ENCODE data around the gene SALL1.

Gene SALL1

DNA sequence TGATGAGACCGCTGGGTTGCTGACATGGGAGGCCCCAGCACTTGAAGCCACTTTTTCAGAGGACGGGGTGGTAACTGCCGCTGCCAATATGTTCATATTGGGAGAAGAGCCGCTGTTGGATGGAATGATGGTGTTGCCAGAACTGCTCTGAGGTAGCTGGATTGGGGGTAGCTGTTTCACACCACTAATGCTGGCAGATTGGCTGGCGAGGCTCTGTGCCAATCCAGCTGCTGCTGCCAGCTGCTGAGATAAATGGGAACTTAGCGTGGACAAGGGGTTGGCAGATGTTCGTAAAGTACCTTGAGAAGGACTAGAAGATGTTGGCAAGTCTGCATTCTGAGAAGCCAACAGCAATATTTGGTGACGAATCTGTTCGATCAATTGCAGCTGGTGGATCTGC, 10.0 kb downstream of the SALL1 start:
- DNase-seq (ENCODE audit: low read depth): no peak

DNA sequence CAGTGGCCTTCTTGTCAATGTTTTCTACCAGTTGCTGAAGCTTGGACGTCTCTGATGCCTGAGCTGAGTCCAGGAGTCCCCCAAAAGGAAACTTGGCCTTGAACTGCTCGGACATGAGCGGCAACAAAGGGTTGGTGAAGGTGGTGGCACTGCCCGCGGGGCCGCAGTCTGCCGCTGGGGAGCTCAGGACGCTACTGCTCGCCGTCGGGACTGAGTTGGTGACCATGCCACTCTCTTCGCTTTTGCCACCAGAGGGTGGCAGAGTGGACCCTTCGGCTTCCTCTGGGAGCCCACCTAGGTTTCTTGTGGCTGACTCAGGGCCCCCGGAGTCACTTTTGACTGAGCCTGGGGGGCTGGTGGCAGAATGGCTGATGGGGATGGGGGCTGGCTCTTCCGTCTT, 11.0 kb downstream of the SALL1 start:
- DNase-seq (ENCODE audit: low read depth): no peak

DNA sequence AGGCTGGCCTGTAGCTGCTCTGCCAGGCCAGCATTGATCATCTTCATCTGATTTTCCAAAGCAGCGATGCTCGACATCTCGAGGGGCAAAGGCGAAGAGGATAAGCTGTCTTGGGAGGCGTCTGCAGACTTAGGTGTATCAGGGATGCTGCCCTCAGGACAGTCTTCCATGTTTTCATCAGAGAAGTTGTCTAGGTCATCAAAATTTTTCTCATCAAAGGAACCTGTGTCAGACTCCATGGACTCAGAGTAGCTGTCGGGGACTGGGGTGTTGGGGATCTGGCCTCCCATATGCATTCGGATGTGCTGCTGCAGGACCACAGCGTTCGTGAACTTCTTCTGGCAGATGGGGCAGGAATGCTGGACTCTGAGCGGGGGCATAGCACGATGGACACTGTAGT, 11.5 kb downstream of the SALL1 start:
- no peak for DNase-seq (ENCODE audit: low read depth)

- DNase-seq (ENCODE audit: low read depth): no peak
Measured at GRCh38 chr16:51138178-51138577, 12.9 kb downstream of the SALL1 start.

- no peak for DNase-seq (ENCODE audit: low read depth)
Measured at GRCh38 chr16:51137097-51137496, 14.0 kb downstream of the SALL1 start.

GRCh38 chr16:51134876-51135275, 16.2 kb downstream of the SALL1 start:
- no peak for DNase-seq (ENCODE audit: low read depth)

DNA sequence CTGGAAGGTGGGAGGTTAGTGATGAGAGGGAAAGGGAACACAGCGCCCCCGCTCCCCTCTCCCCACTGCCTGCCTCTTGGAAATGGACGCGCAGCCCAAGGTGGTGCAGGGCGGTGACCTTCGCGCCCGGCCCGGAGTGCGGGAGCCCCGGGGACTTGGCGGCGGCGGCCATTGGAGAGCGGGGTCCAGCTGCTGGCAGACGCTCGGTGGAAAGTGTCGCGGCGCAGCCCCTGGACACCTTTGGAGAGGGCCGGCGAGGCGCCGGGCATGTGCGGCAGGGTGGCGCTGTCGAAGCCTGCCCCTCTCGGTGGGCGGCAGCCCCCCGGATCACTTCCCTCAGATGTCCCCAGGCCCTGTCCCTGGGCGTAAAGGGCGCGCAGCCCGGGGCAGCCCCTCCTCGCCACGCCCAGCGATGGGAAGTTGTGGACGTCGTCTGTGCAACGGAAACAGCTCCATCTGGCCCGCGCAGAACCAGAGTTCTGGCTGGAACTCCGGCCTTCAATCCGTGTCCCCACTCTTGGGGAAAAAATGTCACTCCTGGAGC, 16.7 kb downstream of the SALL1 start:
- DNase-seq (ENCODE audit: low read depth): no peak

DNA sequence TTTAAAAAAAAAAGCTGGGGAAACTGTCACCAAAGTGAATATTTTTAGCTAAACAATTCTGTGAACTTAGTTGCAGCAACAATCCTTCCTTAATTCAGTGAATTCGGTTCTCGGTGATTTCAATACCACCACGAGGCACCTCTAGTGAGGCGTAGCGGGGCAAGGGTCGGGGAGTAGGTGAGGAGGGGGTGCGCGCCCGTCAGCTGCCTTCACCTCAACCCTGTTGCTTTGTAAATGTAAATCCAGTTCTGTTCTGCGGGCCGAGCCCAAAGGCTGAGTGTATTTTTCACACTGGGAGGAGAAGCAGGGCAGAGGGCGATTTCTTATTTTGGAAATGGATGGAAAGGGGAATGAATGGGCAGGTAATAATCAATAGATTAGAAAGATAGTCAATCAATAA, 17.4 kb downstream of the SALL1 start:
- DNase-seq (ENCODE audit: low read depth): no peak

- DNase-seq (ENCODE audit: low read depth): no peak
Measured at GRCh38 chr16:51133183-51133582, 17.9 kb downstream of the SALL1 start.

GRCh38 chr16:51132490-51133115, 18.5 kb downstream of the SALL1 start:
- no peak for DNase-seq (ENCODE audit: low read depth)

DNA sequence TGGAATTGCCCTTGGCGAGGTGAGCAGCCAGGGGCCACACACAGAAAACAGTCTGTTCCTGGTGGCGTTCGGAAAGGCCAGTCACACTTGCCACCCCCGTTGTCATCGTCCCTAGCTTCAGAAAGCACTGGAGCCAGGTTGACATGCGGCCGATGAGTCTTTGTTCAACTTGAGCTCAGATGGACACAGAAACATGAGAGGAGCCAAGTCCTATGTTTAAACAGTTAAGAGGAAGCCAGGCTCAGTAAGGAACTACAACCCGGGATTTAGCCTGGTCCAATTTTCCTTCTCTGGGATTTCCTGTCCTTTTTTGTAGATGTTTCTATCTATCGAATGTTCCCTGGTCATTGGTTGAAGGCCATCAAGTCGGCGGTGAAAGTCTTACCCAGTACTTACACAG, 19.5 kb downstream of the SALL1 start:
- DNase-seq (ENCODE audit: low read depth): no peak

DNA sequence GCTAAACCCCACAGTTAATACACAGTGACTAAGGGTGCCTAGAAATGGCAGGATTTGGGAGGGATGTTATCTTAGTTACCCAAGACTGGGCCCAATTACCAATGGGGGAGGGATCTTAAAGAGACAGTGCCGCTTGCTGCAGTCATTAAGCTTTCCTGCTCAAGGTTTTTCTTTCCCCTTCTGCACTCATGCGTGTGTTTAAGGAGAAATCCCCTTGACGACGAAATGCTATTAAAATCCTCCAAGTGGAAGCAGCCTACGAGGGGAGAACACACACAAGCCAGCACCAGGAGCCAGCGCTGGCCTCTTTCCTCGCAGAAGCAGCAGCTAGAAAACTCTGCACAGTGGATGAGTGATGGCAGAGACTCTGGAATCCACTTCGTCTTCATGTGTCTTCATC, 22.0 kb downstream of the SALL1 start:
- DNase-seq (ENCODE audit: low read depth): no peak

DNA sequence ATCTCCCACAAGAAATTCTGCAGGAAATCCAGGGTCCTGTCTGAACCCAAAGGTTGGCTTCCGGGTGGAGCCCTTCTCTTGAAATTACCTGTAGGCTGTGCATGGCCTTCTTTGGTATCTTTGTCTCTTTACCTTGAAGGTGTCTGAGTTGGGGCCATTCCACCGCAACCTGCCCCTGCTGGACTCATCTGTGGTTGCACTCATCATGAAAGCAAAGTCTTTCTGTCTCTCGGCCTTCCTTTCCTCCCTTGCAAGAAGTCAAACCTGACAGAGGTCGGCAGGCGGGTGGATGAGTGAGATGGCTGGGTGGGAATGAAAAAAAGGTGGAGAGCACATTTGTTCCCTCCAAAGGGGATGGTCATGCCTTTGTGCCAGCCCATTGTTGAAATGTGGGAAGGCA, 25.1 kb downstream of the SALL1 start:
- DNase-seq (ENCODE audit: low read depth): no peak

- DNase-seq (ENCODE audit: low read depth): no peak
Measured at GRCh38 chr16:51124896-51125295, 26.2 kb downstream of the SALL1 start.

DNA sequence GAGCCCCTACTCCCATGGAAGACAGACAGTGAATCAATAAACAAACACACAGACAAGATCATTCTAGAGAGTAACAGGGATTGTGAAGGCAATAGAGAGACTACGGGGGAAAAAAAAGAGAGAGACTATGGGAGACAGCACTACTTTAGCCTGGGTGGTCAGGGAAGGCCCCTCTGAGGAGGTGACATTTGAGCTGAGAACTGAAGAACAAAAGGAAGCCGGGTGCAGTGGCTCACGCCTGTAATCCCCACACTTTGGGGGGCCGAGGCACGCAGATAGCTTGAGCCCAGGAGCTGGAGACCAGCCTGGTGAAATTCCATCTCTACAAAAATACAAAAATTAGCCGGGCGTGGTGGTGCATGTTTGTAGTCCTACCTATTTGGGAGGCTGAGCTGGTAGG, 29.2 kb downstream of the SALL1 start:
- no peak for DNase-seq (ENCODE audit: low read depth)

- DNase-seq (ENCODE audit: low read depth): no peak
Measured at GRCh38 chr16:51120730-51121347, 30.2 kb downstream of the SALL1 start.

GRCh38 chr16:51119973-51120729, 30.9 kb downstream of the SALL1 start:
- DNase-seq (ENCODE audit: low read depth): no peak

- no peak for DNase-seq (ENCODE audit: low read depth)
Measured at GRCh38 chr16:51119556-51119955, 31.5 kb downstream of the SALL1 start.

DNA sequence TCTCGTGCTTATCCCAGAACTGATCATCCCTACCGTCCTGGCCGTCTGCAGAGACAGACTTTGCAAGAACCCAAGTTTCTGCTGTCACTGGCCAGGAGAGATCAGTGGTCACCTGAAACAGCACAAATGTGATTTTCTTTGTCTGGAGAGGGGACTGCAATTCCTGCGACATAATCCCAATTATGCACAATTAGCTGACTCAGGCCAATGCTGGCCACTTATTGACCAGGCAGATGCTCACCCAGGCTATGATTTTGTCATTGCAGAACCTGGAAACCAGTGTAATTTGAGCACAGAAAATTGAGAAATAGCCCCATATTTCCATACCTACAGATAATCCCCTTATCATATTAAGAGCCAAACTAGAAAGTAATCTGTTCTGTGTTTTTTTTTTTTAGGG, 34.7 kb downstream of the SALL1 start:
- DNase-seq (ENCODE audit: low read depth): no peak

DNA sequence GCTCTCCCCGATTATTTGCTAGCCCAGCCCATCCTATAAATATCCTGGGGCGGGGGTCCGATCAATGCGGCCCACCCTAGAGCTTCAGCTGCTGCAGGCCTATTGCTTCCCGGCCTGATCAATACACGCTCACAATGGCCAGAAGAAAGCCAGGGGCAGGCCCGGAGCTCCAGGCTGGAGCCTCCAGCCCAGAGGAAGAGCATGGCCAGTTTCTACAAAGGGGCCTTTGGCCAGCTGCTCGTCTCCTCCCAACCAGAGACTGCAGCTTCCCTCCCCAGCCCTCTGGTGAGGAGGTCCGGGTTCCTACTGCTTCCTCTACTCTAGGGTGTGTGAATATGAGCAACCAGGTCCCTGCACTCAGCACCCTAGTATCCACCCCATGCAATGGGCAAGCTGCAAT, 36.7 kb downstream of the SALL1 start:
- no peak for DNase-seq (ENCODE audit: low read depth)

DNA sequence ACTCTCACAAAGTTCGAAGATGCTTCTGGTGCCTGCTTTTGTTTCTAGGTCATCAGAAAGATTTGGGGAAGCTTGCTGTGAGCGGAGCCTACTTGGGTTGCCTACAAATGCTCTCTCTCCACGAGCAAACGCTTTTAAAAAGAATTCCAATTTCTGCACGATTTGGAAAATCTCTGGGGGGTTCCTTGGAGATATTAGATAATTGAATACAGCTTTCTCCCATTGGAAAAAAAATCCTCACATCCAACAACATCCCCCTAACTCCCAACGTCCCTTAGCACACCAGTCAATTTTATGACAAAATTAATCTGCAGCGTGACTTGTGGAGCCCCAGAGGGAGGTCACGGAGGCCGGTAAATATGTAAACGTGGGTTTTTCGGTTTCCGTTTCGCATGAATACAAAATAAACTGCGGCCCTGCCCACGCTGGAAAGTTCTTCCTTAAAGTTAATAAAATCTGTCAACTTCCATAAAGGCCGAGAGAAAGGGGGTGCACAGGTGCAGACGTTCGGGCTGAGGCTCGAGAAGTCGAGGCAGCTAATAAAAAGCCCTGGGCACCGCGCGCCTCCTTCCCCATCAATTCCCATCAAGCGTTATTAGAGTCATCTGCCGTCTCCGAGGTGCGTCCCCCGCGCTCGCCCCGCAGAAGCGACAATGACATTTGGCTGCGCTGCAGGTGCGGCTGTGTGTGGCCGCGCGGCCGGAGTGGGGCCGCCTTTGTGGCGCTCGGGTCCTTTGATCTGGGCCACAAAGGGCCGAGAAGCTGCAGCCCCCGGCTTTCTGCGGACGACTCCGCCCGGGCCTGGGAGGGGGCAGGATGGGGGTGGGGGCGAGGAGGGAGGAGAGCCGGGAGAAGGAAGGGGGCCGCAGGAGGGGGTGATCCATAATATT, 37.6 kb downstream of the SALL1 start:
- no peak for DNase-seq (ENCODE audit: low read depth)

GRCh38 chr16:51112323-51112722, 38.7 kb downstream of the SALL1 start:
- DNase-seq (ENCODE audit: low read depth): no peak

All from activated T-cell treated with anti-CD3 and anti-CD28 coated beads for 1 hour (primary cell).